K562 treated with DMSO at 1 percent for 48 hours (cell line): ENCODE results near the gene USP12. TPM values are rescaled to one million over a fixed set of nuclear protein-coding genes. Genes with fewer than 3 reads are reported as not detected.

Experiments
- total RNA-seq: library from RNA; unstranded; fragments of 300-600 nt; gene quantifications from 2 replicates; pipeline ENCODE4 v1.2.3, GENCODE V29; 2022; ENCODE audit warnings: low replicate concordance; ENCODE audit errors: extremely low read depth

The USP12 gene, protein sequence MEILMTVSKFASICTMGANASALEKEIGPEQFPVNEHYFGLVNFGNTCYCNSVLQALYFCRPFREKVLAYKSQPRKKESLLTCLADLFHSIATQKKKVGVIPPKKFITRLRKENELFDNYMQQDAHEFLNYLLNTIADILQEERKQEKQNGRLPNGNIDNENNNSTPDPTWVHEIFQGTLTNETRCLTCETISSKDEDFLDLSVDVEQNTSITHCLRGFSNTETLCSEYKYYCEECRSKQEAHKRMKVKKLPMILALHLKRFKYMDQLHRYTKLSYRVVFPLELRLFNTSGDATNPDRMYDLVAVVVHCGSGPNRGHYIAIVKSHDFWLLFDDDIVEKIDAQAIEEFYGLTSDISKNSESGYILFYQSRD
- not detected in 2 replicates for total RNA-seq

DNA sequence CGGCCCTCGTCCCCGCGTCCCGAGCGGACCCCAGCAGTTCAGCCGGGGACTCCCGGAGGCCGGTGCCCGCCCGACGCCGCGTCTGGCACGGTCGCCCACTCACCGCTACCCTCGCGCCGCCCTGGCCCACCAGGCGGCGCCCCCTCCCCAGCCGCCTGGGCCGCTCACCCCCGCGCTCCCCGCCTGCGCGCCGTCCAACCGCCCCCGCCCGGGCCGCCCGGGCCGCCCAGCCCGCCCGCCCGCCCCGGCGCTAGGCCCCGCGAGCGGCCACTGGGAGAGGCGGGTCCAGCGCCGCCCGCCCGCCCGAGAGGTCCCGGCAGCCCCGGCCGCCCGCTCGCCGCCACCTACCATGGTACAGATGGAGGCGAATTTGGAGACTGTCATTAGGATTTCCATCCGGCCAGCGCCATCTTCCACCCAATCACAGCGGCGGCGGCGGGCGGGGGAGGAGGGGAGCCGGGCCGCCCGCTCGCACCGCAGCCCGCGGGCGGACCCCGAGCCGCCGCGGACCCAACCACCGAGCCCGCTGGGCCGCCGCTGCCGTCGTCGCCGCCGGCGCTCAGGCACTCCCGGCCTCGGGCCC is at the start of gene USP12:
Gene USP12, minus strand, starts transcription at position 568 of the 583 bp plus-strand sequence. Its CDS starts 172 bp downstream, at position 396.

Other genes starting within 250 kb of the USP12 start
- gene RPL21, start 79.7 kb upstream of the USP12 start, total RNA-seq: not detected in 2 replicates
- gene RASL11A, start 99.0 kb upstream of the USP12 start, total RNA-seq: not detected in 2 replicates